ENCODE measurements around the gene TRIM42. TPM values are rescaled to one million over a fixed set of nuclear protein-coding genes. Genes with fewer than 3 reads are reported as not detected.

Gene TRIM42
- total RNA-seq, 1 experiment from 2014 or later, result not detected

DNA sequence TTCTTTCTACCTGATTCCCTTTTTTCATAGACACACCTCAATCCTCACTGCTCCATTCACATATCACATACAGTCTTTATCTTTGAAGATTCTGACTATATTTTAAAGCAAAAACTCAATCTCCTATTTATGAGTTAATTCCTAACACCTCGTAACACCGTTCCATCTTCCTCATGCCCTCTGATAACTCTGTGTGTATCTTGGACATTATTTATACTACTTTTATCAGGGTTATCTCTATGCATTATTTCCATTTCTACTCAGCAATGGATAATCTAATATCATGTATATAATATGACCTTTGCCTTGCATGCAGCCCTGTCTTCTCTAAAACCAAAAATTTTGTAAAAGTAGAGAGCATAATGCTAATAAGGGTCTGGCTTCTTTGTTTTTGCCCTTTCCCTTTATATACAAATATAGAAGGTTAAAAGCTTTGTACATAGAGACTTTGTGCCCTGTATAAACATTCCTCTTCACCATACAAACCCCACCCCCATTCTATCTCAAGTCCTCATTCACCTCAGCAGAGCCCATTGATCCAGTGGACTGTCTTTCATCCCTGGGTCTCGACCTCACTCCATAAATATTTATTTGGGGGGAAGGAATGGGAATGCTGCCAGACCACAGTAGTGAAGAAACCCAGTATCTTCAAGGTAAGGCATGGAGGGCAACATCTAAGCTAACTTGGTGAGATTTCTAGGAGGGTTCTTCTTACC lies 21.8 kb downstream of the TRIM42 start:
- DNase-seq (ENCODE audit: low read depth, low spot score) (no peak), ATAC-seq (no peak)
- TF ChIP-seq POLR2A (IDR thresholded peaks at IDR 0.05; ENCODE audit: borderline replicate concordance, extremely low read depth, insufficient read depth, insufficient read length) (no peak), EGR1 (IDR thresholded peaks at IDR 0.05; ENCODE audit: low read depth) (no peak), SP1 (IDR thresholded peaks at IDR 0.05; ENCODE audit: low read depth) (no peak)
- TF ChIP-seq, protein P1, sequence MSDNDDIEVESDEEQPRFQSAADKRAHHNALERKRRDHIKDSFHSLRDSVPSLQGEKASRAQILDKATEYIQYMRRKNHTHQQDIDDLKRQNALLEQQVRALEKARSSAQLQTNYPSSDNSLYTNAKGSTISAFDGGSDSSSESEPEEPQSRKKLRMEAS (IDR thresholded peaks at IDR 0.05), result no peak
- no peak overlapping the region for H3K9ac ChIP-seq (ENCODE audit: low read length)
- no peaks in the 10 kb centered on the region for H3K9me2 ChIP-seq (ENCODE audit: insufficient read depth)
- no peak overlapping the region for H2AFZ ChIP-seq (ENCODE audit: low read depth, low read length, poor library complexity, severe bottlenecking)
- ChIA-PET POLR2A (no interaction called here), RAD21 (ENCODE audit: low non-redundant PET in 1 of 2, low total read pairs in 2 of 2, uncharacterized antibody in 2 of 2, unreplicated experiment in 2 of 2) (no interaction called here), CTCF (no interaction called here)
- no peaks in the 10 kb centered on the region for H3K27me3 ChIP-seq (ENCODE audit: insufficient read depth, low read length)
- H3K4me2 ChIP-seq (ENCODE audit: low read length), result no peak overlapping the region
- H3K79me2 ChIP-seq (ENCODE audit: insufficient read depth, low read length), result no peaks in the 10 kb centered on the region
- no peaks in the 10 kb centered on the region for H3K9me3 ChIP-seq (ENCODE audit: control insufficient read depth in 1 of 2, insufficient read depth in 1 of 2, low read depth in 1 of 2, low read length in 2 of 2)
- BruUV-seq (replicated peaks), result no TSS peak
- H3K4me3 ChIP-seq (replicated peaks in 1 of 2; ENCODE audit: low read depth in 1 of 2, low read length in 2 of 2), result no peak overlapping the region
- H3K27ac ChIP-seq (ENCODE audit: low read depth, low read length), result no peak overlapping the region
- intact Hi-C loops (cut with micrococcal nuclease), result no loop called here
- H3K4me1 ChIP-seq (ENCODE audit: control insufficient read depth in 1 of 2, insufficient read depth in 2 of 2, low read length in 2 of 2), result no peaks in the 10 kb centered on the region
- H3K36me3 ChIP-seq (ENCODE audit: control insufficient read depth in 1 of 2, insufficient read depth in 2 of 2, low read length in 2 of 2), result no peaks in the 10 kb centered on the region
- H4K20me1 ChIP-seq (ENCODE audit: insufficient read depth), result no peaks in the 10 kb centered on the region

DNA sequence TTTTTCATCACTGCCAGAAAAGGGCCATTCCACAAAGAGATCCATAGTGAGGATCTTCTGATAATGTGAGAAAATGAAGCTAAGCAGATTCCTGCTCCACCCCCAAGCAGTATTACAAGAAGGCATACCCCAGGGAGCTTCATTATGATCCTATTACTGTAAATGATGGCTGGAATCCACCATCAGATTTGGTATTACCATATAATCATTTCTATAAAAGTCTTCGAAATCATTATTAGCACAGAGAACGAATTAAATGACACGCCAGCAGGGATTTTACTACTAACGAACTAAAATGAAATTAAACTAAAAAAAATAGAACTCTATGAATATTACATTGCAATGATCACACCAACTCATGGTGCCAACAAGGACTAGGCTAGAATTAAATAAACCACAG lies 24.4 kb downstream of the TRIM42 start:
- Histone ChIP-seq H2AFZ (ENCODE audit: low read depth, low read length, poor library complexity, severe bottlenecking) (no peak overlapping the region), H3K9me2 (ENCODE audit: insufficient read depth) (no peaks in the 10 kb centered on the region), H3K27ac (ENCODE audit: low read depth, low read length) (no peak overlapping the region), H3K4me2 (ENCODE audit: low read length) (no peak overlapping the region), H3K9me3 (ENCODE audit: control insufficient read depth in 1 of 2, insufficient read depth in 1 of 2, low read depth in 1 of 2, low read length in 2 of 2) (no peaks in the 10 kb centered on the region), H3K4me3 (replicated peaks in 1 of 2; ENCODE audit: low read depth in 1 of 2, low read length in 2 of 2) (no peak overlapping the region), H3K4me1 (ENCODE audit: control insufficient read depth in 1 of 2, insufficient read depth in 2 of 2, low read length in 2 of 2) (no peaks in the 10 kb centered on the region), H4K20me1 (ENCODE audit: insufficient read depth) (no peaks in the 10 kb centered on the region), H3K9ac (ENCODE audit: low read length) (no peak overlapping the region), H3K79me2 (ENCODE audit: insufficient read depth, low read length) (no peaks in the 10 kb centered on the region), H3K36me3 (ENCODE audit: control insufficient read depth in 1 of 2, insufficient read depth in 2 of 2, low read length in 2 of 2) (no peaks in the 10 kb centered on the region), H3K27me3 (ENCODE audit: insufficient read depth, low read length) (no peaks in the 10 kb centered on the region)
- RAD21 ChIA-PET (ENCODE audit: low non-redundant PET in 1 of 2, low total read pairs in 2 of 2, uncharacterized antibody in 2 of 2, unreplicated experiment in 2 of 2), result no interaction called here
- BruUV-seq (replicated peaks), result no TSS peak
- TF ChIP-seq TCF7L2 (IDR thresholded peaks at IDR 0.05; ENCODE audit: borderline replicate concordance, extremely low read depth, insufficient read depth, insufficient read length), result no peak
- no peak for TF ChIP-seq POLR2A (IDR thresholded peaks at IDR 0.05; ENCODE audit: borderline replicate concordance, extremely low read depth, insufficient read depth, insufficient read length)
- no peak for TF ChIP-seq EGR1 (IDR thresholded peaks at IDR 0.05; ENCODE audit: low read depth)
- no peak for TF ChIP-seq SP1 (IDR thresholded peaks at IDR 0.05; ENCODE audit: low read depth)
- no peak for TF ChIP-seq EZH2phosphoT487 (IDR thresholded peaks at IDR 0.05; ENCODE audit: borderline replicate concordance)
- TF ChIP-seq FOSL1 (IDR thresholded peaks at IDR 0.05; ENCODE audit: low read depth), result no peak
- TF ChIP-seq JUND (IDR thresholded peaks at IDR 0.05), result no peak
- no peak for TF ChIP-seq ZNF274 (IDR thresholded peaks at IDR 0.05; ENCODE audit: low read depth, low read length)
- no peak for TF ChIP-seq ZFX (IDR thresholded peaks at IDR 0.05)
- TF ChIP-seq CBX3 (IDR thresholded peaks at IDR 0.05; ENCODE audit: low read depth), result no peak
- TF ChIP-seq YY1 (IDR thresholded peaks at IDR 0.05; ENCODE audit: extremely low read depth, insufficient replicate concordance, low read depth, low read length), result no peak
- TF ChIP-seq, protein P2, sequence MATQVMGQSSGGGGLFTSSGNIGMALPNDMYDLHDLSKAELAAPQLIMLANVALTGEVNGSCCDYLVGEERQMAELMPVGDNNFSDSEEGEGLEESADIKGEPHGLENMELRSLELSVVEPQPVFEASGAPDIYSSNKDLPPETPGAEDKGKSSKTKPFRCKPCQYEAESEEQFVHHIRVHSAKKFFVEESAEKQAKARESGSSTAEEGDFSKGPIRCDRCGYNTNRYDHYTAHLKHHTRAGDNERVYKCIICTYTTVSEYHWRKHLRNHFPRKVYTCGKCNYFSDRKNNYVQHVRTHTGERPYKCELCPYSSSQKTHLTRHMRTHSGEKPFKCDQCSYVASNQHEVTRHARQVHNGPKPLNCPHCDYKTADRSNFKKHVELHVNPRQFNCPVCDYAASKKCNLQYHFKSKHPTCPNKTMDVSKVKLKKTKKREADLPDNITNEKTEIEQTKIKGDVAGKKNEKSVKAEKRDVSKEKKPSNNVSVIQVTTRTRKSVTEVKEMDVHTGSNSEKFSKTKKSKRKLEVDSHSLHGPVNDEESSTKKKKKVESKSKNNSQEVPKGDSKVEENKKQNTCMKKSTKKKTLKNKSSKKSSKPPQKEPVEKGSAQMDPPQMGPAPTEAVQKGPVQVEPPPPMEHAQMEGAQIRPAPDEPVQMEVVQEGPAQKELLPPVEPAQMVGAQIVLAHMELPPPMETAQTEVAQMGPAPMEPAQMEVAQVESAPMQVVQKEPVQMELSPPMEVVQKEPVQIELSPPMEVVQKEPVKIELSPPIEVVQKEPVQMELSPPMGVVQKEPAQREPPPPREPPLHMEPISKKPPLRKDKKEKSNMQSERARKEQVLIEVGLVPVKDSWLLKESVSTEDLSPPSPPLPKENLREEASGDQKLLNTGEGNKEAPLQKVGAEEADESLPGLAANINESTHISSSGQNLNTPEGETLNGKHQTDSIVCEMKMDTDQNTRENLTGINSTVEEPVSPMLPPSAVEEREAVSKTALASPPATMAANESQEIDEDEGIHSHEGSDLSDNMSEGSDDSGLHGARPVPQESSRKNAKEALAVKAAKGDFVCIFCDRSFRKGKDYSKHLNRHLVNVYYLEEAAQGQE (IDR thresholded peaks at IDR 0.05; ENCODE audit: low read depth), result no peak
- TF ChIP-seq, protein P3, sequence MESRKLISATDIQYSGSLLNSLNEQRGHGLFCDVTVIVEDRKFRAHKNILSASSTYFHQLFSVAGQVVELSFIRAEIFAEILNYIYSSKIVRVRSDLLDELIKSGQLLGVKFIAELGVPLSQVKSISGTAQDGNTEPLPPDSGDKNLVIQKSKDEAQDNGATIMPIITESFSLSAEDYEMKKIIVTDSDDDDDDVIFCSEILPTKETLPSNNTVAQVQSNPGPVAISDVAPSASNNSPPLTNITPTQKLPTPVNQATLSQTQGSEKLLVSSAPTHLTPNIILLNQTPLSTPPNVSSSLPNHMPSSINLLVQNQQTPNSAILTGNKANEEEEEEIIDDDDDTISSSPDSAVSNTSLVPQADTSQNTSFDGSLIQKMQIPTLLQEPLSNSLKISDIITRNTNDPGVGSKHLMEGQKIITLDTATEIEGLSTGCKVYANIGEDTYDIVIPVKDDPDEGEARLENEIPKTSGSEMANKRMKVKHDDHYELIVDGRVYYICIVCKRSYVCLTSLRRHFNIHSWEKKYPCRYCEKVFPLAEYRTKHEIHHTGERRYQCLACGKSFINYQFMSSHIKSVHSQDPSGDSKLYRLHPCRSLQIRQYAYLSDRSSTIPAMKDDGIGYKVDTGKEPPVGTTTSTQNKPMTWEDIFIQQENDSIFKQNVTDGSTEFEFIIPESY (IDR thresholded peaks at IDR 0.05; ENCODE audit: extremely low read depth, insufficient replicate concordance, low read length), result no peak
- TF ChIP-seq SRF (IDR thresholded peaks at IDR 0.05; ENCODE audit: low read depth), result no peak
- POLR2A ChIA-PET, result no interaction called here
- ATAC-seq (no peak), DNase-seq (ENCODE audit: low read depth, low spot score) (no peak)
- CTCF ChIA-PET, result no interaction called here
- intact Hi-C loops (cut with micrococcal nuclease), result no loop called here

Measured in HCT116 (cell line).